ENCODE results near the gene RNU6-7. TPM values are rescaled to one million over a fixed set of nuclear protein-coding genes. Genes with fewer than 3 reads are reported as not detected.
A peak's percentile ranks its signal among the peaks of the same experiment; 100 is the strongest.

Gene RNU6-7
- total RNA-seq, 4 donors from 2014 or later, result not detected

GRCh38 chr14:32202491-32202997 lies 699 bp downstream of the RNU6-7 start:
- DNase-seq (ENCODE audit: low spot score in 2 of 2), result no peak
- TF ChIP-seq POLR2A (IDR thresholded peaks at IDR 0.05) (no peak), CTCF (IDR thresholded peaks at IDR 0.05) (no peak)
- intact Hi-C loops (cut with DNase I; ENCODE audit: low total_unique reads), result no loop called here
- no peak overlapping the region for H3K4me3 ChIP-seq (ENCODE audit: low read depth, poor library complexity, severe bottlenecking)
- 2 to 4% methylated on average over 8 of the region's 8 CpGs for WGBS, 2 donors

DNA sequence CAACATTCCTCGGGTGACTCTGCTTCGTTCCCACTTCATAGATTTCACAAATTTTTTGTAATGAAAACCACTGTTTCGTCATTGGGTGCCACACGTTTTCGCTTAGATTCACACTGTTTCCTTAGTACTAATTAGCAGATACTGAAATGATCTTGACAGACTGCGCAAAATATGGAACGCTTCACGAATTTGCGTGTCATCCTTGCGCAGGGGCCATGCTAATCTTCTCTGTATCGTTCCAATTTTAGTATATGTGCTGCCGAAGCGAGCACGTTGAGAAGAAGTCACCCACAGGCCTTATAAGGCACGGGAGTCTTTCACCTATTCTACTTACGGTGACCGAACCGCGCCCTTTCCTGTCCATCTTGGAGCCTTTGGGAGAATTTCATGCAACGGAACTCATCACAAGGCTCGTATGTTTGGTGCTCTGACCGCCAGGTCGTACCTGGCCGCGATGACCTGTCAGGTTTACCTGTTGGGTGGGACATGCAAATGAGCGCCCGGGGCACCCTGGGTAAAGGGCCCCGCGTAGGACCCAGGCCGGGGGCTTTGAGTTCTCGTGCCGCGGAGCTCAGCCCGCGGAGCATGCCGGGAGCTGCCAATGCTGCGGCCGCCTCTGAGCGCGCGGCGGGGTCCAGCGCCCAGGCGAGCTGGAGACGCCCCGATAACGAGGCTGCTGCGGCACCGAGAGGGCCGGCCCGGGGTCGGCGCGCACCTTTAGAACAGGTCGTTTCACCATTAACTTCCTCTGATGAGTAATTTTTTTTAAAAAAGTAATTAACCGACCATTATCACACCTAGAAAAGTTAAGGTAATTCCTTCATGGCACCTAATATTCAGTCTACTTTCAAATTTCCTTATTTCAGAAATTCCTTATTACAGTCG lies 1.4 kb downstream of the RNU6-7 start, which contains the start of gene RNU6-8:
RNU6-8 (minus strand) TSS at position 272 of the 885 bp plus-strand sequence.
- peak; percentile 59 to 95 for DNase-seq (ENCODE audit: low spot score in 2 of 2)
- intact Hi-C loops (cut with DNase I; ENCODE audit: low total_unique reads), result no loop called here
- WGBS, 2 donors, result 0 to 3% methylated on average over 49 to 57 of the region's 57 CpGs
- peak within 1 kb of the TSS; percentile 50 for H3K4me3 ChIP-seq (ENCODE audit: low read depth, poor library complexity, severe bottlenecking)
- TF ChIP-seq CTCF (IDR thresholded peaks at IDR 0.05) (no peak), POLR2A (IDR thresholded peaks at IDR 0.05) (no peak)

DNA sequence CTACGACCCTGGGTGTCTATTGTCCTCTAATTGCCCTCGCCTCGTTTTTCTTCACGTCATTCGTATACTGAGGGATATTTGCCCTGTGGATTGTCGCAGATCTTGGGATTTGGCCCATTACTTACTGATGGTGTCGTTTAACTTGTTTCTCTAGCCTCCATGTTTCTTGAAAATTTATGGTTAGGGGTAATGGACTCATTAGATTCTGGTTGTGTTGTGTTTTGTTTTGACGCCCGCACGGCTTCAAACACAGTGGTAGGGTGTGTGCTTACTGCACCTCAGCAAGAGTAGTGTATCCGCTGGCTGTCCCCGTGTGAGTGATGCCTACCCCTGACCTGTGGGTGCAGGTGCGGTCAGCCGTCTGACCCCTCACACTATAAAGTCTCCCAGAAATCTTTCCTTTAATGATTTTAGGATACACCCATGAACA lies 2.1 kb downstream of the RNU6-7 start:
- peak overlapping the region; percentile 29 for H3K4me3 ChIP-seq (ENCODE audit: low read depth, poor library complexity, severe bottlenecking)
- no peak for DNase-seq (ENCODE audit: low spot score in 2 of 2)
- WGBS, 2 donors, result 6% methylated on average over 14 of the region's 14 CpGs
- intact Hi-C loops (cut with DNase I; ENCODE audit: low total_unique reads), result no loop called here
- TF ChIP-seq CTCF (IDR thresholded peaks at IDR 0.05) (no peak), POLR2A (IDR thresholded peaks at IDR 0.05) (no peak)

GRCh38 chr14:32205554-32205953 lies 3.7 kb downstream of the RNU6-7 start:
- intact Hi-C loops (cut with DNase I; ENCODE audit: low total_unique reads), result no loop called here
- TF ChIP-seq POLR2A (IDR thresholded peaks at IDR 0.05) (no peak), CTCF (IDR thresholded peaks at IDR 0.05) (no peak)

DNA sequence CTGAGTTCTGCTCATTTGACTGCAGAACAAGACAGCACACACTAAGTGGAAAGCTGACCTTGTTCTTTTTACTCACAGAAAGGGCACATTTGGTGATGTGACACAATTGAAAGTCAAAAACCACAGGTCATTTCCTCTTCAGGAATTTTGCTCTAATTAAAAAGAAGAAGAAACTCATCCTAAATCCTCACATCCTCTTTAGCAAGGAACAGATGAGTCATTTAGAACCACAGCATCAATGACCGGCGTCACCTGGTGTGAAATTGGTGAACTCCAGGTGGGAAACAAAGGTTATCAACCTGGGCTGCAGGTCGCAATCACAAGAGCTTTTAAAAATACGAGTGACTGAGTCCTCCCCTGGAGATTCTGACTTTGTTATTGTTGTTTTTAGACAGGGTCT lies 4.1 kb downstream of the RNU6-7 start:
- no peak for TF ChIP-seq POLR2A (IDR thresholded peaks at IDR 0.05)
- TF ChIP-seq CTCF (IDR thresholded peaks at IDR 0.05), result no peak
- no peak overlapping the region for H3K4me3 ChIP-seq (ENCODE audit: low read depth, poor library complexity, severe bottlenecking)
- 67 to 77% methylated on average over 4 of the region's 4 CpGs for WGBS, 2 donors
- intact Hi-C loops (cut with DNase I; ENCODE audit: low total_unique reads), result no loop called here
- no peak for DNase-seq (ENCODE audit: low spot score in 2 of 2)

More at GRCh38 chr14:32205554-32205953, 3.7 kb downstream of the RNU6-7 start:
- WGBS, 2 donors, result 92 to 93% methylated on average over 3 of the region's 3 CpGs
- H3K4me3 ChIP-seq (ENCODE audit: low read depth, poor library complexity, severe bottlenecking), result no peak overlapping the region
- DNase-seq (ENCODE audit: low spot score in 2 of 2), result no peak
